MM.1S (cell line): Measurements from ENCODE around the gene SLC4A5.
A peak's percentile ranks its signal among the peaks of the same experiment; 100 is the strongest.

Experiments used
- DNase-seq: peaks from one replicate; pipeline ENCODE4 v3.0.0-alpha.2; 2015
- H2AFZ ChIP-seq: fragments of 300-600 bp; sonication (generic); 2 replicates; pipeline ENCODE4 v1.6.0; 2016; ENCODE audit warnings: antibody characterized with exemption, low read length
- H3F3A ChIP-seq: fragments of 300-600 bp; sonication (generic); 2 replicates; pipeline ENCODE4 v1.6.1; 2016; ENCODE audit warnings: mild to moderate bottlenecking, antibody characterized with exemption, low read length, moderate library complexity, mixed read lengths; ENCODE audit not compliant: insufficient read depth
- H3K27ac ChIP-seq: fragments of 300-600 bp; sonication (generic); 2 replicates; pipeline ENCODE4 v1.5.1; 2016; ENCODE audit warnings: mild to moderate bottlenecking, low read length
- H3K27me3 ChIP-seq: fragments of 300-600 bp; sonication (generic); replicated peaks from 2 replicates; pipeline ENCODE4 v1.6.0; 2016; ENCODE audit warnings: low read length; ENCODE audit not compliant: insufficient read depth
- H3K36me3 ChIP-seq: fragments of 300-600 bp; sonication (generic); replicated peaks from 2 replicates; pipeline ENCODE4 v1.6.1; 2016; ENCODE audit warnings: mild to moderate bottlenecking, low read length, mixed read lengths; ENCODE audit not compliant: insufficient read depth
- H3K4me1 ChIP-seq: fragments of 300-600 bp; sonication (generic); 2 replicates; pipeline ENCODE4 v1.6.1; 2016; ENCODE audit warnings: low read length, mixed read lengths
- H3K4me2 ChIP-seq: fragments of 300-600 bp; sonication (generic); 2 replicates; pipeline ENCODE4 v1.6.0; 2016; ENCODE audit warnings: low read depth, low read length
- H3K4me3 ChIP-seq: fragments of 300-600 bp; sonication (generic); 2 replicates; pipeline ENCODE4 v1.5.1; 2016; ENCODE audit warnings: low read length, mixed read lengths
- H3K79me2 ChIP-seq: fragments of 300-600 bp; sonication (generic); 2 replicates; pipeline ENCODE4 v1.6.1; 2016; ENCODE audit warnings: mixed run types, low read length, mixed read lengths
- H3K9ac ChIP-seq: fragments of 300-600 bp; sonication (generic); 2 replicates; pipeline ENCODE4 v1.6.1; 2016; ENCODE audit warnings: low read length, mixed read lengths
- H3K9me2 ChIP-seq: fragments of 300-600 bp; sonication (generic); replicated peaks from 2 replicates; pipeline ENCODE4 v1.6.1; 2016; ENCODE audit warnings: mild to moderate bottlenecking, low read length, mixed read lengths; ENCODE audit not compliant: insufficient read depth
- H3K9me3 ChIP-seq: fragments of 300-600 bp; sonication (generic); replicated peaks from 2 replicates; pipeline ENCODE4 v1.6.1; 2016; ENCODE audit warnings: mild to moderate bottlenecking, low read length, mixed read lengths; ENCODE audit not compliant: insufficient read depth
- H4K20me1 ChIP-seq: fragments of 300-600 bp; sonication (generic); 2 replicates; pipeline ENCODE4 v1.6.1; 2016; ENCODE audit warnings: mild to moderate bottlenecking, low read length, moderate library complexity, mixed read lengths; ENCODE audit not compliant: insufficient read depth
- EZH2 ChIP-seq: fragments of 300-600 bp; sonication (generic); optimal IDR thresholded peaks from 2 replicates; pipeline ENCODE3; 2017; ENCODE audit warnings: low read depth, mild to moderate bottlenecking, antibody characterized with exemption, low read length, mixed read lengths
- EZH2phosphoT487 ChIP-seq: fragments of 300-600 bp; sonication (generic); IDR thresholded peaks from 2 replicates; pipeline ENCODE4 v1.6.1; 2018; ENCODE audit warnings: antibody characterized with exemption, low read length
- TF ChIP-seq, protein P1 (sequence below): fragments of 300-600 bp; sonication (generic); IDR thresholded peaks from 2 replicates; pipeline ENCODE4 v1.5.1; 2016; ENCODE audit warnings: antibody characterized with exemption, low read length, mixed read lengths

Gene SLC4A5

GRCh38 chr2:74267068-74267467, 76.1 kb downstream of the SLC4A5 start:
- no peak overlapping the region for H3K27ac ChIP-seq
- H3K4me1 ChIP-seq, result no peaks in the 10 kb centered on the region
- peak; percentile 67 for DNase-seq
- H3K4me2 ChIP-seq, result peak overlapping the region; percentile 31; the same call in 1 of the 2 replicates
- no peaks in the 10 kb centered on the region for H3K36me3 ChIP-seq
- peak overlapping the region; percentile 51 for H2AFZ ChIP-seq
- no peaks in the 10 kb centered on the region for H3F3A ChIP-seq
- no peak overlapping the region for H3K9ac ChIP-seq
- TF ChIP-seq, protein P1, sequence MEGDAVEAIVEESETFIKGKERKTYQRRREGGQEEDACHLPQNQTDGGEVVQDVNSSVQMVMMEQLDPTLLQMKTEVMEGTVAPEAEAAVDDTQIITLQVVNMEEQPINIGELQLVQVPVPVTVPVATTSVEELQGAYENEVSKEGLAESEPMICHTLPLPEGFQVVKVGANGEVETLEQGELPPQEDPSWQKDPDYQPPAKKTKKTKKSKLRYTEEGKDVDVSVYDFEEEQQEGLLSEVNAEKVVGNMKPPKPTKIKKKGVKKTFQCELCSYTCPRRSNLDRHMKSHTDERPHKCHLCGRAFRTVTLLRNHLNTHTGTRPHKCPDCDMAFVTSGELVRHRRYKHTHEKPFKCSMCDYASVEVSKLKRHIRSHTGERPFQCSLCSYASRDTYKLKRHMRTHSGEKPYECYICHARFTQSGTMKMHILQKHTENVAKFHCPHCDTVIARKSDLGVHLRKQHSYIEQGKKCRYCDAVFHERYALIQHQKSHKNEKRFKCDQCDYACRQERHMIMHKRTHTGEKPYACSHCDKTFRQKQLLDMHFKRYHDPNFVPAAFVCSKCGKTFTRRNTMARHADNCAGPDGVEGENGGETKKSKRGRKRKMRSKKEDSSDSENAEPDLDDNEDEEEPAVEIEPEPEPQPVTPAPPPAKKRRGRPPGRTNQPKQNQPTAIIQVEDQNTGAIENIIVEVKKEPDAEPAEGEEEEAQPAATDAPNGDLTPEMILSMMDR, result peak; percentile 73
- no peak for TF ChIP-seq EZH2phosphoT487
- no peaks in the 10 kb centered on the region for H3K9me3 ChIP-seq
- no peaks in the 10 kb centered on the region for H4K20me1 ChIP-seq
- no peak overlapping the region for H3K4me3 ChIP-seq
- H3K79me2 ChIP-seq, result no peaks in the 10 kb centered on the region
- H3K27me3 ChIP-seq, result no peaks in the 10 kb centered on the region
- H3K9me2 ChIP-seq, result no peaks in the 10 kb centered on the region

DNA sequence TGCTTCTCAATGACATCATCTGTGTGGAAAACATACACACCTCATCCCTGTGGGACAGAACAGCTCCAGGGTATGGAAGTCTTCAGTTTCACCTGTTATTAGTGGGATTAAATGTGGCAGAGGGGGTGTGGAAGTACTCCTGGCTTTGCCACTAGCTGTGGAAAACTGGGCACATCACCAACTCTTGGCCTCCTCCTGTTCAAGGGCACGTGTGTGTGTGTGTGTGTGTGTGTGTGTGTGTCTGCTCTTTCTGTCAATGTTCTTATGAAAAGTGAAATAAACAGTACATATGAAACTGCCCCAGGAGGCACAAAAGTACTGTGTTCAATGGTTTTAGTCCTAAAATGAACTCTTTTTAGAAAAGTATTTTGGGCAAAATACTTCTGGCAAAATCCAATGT, 78.9 kb downstream of the SLC4A5 start:
- Histone ChIP-seq H3K4me2 (no peak overlapping the region), H3K27me3 (no peaks in the 10 kb centered on the region), H2AFZ (no peak overlapping the region), H3K4me3 (no peak overlapping the region), H3K79me2 (no peaks in the 10 kb centered on the region), H3K4me1 (no peaks in the 10 kb centered on the region), H3K9me2 (no peaks in the 10 kb centered on the region), H3K27ac (no peak overlapping the region), H3K36me3 (no peaks in the 10 kb centered on the region), H3K9me3 (no peaks in the 10 kb centered on the region), H3F3A (no peaks in the 10 kb centered on the region), H3K9ac (no peak overlapping the region), H4K20me1 (no peaks in the 10 kb centered on the region)
- no peak for DNase-seq
- no peak for TF ChIP-seq EZH2phosphoT487
- TF ChIP-seq, protein P1, result no peak
- TF ChIP-seq EZH2, result no peak

DNA sequence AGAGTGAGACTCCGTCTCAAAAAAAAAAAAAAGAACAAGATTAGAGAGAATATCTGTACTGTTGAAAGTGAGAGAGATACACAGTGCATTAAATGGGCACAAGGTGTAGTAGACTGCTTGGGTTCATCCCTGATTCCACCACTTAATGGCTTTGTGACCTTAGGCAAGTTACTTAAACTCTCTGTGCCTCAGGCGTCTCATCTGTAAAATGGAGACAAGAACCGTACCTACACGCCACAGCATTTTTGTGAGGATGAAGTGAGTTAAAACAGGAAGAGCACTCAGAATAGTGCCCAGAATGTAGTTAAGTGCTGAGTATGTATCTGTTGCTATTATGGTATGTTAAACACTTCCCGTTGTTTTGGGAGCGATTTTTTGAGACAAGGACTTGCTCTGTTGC, 80.5 kb downstream of the SLC4A5 start:
- no peak overlapping the region for H2AFZ ChIP-seq
- DNase-seq, result no peak
- no peak overlapping the region for H3K9ac ChIP-seq
- H3F3A ChIP-seq, result no peaks in the 10 kb centered on the region
- H3K4me1 ChIP-seq, result no peaks in the 10 kb centered on the region
- TF ChIP-seq, protein P1, result no peak
- TF ChIP-seq EZH2 (no peak), EZH2phosphoT487 (no peak)
- no peaks in the 10 kb centered on the region for H3K27me3 ChIP-seq
- H3K4me2 ChIP-seq, result no peak overlapping the region
- H3K4me3 ChIP-seq, result no peak overlapping the region
- no peaks in the 10 kb centered on the region for H3K79me2 ChIP-seq
- H3K27ac ChIP-seq, result no peak overlapping the region
- no peaks in the 10 kb centered on the region for H3K9me3 ChIP-seq
- H3K9me2 ChIP-seq, result no peaks in the 10 kb centered on the region
- H3K36me3 ChIP-seq, result no peaks in the 10 kb centered on the region
- H4K20me1 ChIP-seq, result no peaks in the 10 kb centered on the region
